ENCODE data around the gene GPR141.

GPR141 gene

DNA sequence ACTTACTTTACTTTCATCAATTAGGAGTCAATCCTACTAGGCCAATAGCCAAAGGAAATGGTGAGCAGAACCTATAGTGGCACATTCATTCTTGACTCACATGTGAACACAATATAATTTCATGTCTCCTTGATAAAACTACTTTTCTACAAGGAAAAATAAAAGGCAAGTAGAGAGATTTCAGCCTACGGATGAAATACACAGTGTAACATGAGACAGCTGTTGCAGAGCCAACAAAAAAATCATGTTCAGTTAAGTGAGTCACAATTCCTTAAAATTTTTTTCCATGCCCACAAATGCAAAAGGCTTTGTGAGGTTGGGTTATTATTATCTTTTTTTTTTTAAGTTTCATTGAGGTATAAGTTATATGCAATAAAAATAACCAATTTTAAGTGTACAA is 54.8 kb downstream of the GPR141 start:
- DNase-seq = no peak

DNA sequence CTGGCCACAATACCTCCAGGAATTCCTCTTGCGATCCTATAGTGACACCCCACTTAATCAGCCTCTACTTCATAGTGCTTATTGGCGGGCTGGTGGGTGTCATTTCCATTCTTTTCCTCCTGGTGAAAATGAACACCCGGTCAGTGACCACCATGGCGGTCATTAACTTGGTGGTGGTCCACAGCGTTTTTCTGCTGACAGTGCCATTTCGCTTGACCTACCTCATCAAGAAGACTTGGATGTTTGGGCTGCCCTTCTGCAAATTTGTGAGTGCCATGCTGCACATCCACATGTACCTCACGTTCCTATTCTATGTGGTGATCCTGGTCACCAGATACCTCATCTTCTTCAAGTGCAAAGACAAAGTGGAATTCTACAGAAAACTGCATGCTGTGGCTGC is 56.8 kb downstream of the GPR141 start:
- no peak for DNase-seq

DNA sequence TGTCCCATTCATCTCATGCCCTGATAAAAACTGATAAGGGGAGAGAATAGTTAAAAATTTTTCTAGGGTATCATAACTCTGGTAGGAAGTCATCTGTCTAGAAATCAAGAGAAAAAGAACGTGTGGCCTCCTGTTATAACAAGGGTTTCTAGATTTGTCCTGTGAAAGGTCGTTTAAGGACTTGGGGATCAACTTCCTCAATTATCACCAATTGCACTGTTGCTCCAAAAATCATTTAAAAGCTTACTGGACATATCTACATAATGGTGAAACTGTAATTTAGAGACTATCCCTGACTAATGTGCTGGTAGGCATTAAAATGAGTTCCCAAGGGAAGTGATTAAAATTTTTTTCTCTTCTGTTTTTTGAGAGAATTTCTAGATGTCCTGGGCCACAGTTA is 58.2 kb downstream of the GPR141 start:
- no peak for DNase-seq

DNA sequence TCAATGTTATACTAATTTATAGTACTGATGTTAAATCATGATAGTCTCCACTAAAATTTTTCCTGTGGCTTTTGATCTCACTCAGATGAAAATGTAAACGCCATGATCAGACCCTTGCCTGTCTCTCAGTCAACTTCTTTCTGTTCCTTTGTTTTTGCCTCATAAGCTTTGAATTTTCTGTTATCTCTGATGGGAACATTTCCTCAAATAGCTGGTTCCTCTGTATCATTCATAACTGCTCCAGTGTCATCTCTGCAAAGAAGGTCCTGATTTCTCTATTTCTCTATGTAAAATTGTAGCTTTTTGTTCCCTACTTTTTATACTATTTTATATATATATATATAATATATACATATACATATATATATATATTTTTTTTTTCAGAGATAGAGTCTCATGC is 67.5 kb downstream of the GPR141 start:
- DNase-seq = no peak

DNA sequence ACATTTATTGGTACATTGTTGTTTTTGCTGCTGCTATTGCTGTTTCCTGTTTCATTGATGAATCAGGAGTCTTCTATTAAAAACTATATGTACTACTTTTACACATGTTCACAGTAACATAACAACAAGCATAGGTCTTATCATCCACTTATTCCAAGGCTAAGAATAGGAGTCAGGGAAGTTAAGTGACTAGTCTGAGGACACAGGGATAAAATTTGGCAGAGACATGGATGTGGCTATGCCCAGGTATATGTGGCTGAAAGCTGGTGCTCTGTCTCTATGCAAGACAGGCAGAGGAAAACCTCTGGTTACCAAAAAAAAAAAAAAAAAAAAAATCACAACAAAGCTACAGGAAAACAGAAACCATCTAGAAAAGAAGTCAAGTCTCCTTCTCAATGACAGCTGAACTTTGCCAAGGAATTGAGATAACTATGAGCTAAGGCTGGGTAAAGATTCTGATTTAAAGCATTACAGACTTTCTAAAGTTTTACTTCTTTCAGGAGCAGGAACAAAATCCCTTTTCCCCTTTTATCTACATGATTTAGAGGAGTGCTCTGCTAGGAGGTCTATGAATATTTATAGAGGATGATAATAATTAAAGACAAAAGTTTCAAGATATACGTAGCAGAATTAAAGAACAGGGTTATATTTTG is 70.0 kb downstream of the GPR141 start:
- no peak for DNase-seq

DNA sequence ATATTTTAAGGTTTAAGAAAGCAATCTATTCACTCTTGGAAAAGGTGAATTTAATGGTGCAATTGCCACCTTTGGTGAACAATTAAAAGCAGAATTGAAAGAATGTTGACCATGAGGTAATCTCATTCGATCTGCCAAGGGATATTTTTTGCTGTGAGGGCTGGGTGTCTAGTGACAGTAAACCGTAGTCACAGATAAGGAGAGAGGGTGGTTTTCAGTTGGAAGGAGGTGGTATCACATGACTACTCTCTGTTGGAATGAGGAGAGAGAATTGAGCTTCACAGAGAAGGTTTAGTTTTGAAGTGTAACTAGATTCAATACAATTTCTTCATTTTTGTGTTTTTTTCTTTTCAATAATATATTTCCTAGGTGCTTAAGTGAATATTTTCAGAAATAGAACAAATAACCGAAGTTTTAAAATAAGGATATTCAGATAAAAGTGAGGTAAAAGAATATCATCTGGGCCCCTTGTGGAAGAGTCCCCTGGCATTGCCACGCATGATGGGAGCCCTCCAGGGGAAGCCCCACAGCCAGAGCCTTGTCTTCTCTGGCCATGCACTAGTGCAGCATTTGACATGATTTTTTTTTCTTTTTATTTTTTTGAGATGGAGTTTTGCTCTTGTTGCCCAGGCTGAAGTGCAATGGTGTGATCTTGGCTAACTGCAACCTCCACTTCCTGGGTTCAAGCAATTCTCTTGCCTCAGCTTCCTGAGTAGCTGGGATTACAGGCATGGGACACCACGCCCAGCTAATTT is 73.4 kb downstream of the GPR141 start:
- DNase-seq = no peak

DNA sequence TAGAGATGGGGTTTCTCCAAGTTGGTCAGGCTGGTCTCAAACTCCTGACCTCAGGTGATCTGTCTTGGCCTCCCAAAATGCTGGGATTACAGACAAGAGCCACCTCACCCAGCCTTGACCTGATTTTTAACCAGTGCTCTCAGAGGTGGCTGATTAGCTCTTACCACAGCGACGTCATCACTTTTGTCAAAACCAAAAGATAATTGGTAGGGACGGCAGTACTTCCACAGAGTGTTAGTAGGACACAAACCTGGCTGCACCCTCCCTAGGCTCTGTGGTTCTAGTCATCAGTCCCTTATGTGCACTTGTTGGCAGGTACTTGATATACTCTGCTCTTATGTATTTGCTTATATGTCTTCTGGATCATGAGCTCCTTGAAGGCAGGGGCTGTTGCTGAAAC is 74.0 kb downstream of the GPR141 start:
- DNase-seq = no peak

DNA sequence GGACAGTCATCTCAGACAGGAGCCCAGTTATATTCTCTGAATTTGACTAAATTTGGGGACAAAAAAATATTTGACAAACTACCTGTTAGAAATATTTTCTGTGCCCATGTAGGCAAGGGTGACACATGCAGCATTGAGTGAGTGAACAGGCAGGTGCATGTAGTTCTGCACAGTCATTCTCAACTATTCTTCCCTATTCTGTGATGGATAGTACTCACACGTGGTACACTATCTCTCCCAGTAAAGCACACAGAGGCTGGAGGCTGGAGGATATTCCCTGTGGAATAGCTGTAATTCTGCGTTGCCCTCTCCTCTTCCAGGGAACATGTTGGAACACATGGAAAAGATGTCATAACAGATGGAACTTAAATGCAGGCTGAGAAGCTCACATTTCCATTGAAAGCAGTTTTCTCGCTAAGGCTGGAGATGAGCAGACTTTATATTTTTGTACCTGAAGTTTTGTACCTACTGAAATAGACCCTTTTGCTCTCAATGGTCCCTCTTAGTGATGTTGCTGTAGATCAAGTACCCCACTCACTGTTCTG is 75.0 kb downstream of the GPR141 start:
- no peak for DNase-seq

DNA sequence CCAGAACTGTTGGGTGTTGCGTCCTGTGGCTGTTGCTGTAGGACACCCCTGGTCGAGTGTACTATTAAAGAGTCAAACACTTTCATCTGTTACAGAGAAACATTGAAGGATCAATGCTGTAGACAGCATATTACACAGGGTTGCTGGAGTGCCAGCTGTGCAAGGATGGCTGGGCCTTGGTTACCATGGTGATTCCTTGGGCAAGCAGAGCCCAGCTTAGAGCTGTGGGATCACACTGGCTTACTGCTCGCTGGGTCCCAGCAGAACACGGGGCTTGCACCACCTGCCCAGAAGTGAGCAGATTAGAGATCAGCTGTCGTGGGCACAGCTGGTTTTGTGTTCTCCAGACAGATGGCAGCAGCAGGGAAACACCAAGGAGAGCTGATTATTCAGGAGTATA is 76.0 kb downstream of the GPR141 start:
- DNase-seq = no peak

DNA sequence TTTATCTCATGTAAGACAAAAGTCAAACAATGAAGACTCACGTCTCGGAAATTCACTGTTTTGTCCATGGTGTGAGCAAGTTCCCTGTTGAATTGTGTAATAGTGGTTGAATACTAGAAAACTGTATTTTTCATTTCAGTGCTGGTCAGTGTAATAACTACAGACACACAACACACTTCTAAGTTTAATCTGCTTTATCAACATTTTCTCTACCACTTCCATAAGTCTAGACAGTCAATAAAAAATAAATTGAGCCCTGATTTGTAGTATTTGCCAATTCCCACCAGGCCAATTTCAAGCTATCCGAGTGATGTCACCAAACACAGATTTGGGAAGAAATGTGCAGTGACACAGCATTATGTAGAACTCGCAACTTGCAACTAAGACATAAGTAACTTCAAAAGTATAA is 81.9 kb downstream of the GPR141 start:
- DNase-seq = no peak

DNA sequence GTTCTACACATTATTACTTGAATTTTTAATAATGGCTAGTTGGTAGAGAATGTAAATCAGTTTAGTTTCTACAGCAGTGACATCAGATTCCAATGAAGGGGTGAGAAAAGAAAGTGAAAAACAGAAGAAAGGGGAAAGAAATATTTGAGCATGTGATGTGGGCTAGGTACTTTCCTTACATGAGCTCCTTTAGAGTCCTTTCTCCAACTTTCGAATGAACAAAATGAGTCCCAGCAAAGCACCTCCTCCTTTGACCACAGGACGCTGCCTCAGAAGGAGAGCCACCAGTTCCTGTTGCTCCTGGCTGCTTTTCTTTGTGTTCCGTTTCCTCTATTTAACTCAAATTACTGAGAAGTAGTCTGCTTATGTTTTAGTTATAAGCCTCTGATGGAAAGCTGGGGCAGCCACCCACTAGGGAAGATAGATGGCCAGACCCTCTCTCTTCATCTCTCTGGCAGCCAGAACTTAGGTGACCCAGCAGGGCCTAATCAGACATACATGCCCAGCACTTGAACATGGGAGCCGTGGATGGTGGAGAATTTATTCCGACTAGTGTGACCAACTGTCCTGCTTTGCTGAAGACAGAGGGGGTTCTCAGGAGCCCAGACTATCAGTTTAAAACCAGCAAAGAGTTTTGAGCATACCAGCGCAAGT is 82.4 kb downstream of the GPR141 start:
- no peak for DNase-seq

DNA sequence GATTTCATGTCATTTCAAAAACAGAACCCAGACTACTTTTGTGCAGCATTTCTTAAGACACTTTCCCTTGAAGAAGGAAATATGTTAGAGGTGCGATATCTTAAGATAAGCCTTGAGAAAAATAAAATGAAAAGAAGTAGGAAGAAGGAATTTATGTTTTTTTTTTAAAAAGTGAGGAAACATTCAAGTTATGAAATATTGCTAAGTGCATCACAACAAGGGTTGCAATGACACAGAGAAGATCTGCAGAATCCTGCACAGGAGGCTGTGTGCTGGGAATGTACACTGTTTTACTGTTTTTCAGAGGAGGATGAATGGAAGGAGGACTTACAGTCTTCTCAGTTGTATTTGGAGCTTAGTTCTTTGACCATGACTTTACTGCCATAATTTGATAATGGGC is 85.0 kb downstream of the GPR141 start:
- no peak for DNase-seq

DNA sequence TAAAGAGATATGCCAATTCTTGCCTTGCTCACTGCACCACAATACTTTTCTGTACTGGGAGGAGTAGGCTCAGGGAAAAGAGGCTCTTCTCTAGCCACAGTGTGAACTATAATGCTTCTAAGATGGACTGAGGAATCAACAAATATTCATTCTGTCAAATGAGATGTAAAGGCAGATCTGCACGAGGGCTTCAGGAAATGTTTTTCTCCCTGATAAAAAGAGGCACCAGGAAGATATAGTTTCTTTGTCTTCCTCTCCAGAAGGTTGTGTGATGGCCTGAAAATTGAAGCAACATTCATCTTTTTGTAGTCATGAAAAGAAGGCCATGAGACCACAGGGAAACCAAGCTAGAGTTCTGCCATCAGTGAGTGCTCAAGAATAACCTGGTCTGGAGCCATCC is 85.7 kb downstream of the GPR141 start:
- no peak for DNase-seq

DNA sequence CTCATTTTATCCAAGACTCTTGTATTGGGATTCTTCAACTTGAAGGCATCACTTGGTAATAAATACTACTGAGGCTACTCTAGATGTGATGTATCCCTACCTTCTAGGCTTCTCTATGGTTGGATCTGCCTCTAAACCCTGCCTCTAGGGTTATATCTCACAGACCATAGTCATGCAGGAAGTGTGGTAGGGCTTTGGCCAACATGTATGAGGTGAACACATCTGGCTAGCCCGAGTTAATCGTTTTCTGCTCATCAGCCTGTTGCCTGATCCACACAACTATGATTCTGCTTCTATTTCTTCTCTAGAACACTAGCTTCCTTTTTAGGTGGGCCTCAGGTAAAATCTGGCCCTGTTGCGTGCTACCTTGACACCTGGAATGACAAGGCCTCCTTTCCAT is 86.2 kb downstream of the GPR141 start:
- DNase-seq = no peak

DNA sequence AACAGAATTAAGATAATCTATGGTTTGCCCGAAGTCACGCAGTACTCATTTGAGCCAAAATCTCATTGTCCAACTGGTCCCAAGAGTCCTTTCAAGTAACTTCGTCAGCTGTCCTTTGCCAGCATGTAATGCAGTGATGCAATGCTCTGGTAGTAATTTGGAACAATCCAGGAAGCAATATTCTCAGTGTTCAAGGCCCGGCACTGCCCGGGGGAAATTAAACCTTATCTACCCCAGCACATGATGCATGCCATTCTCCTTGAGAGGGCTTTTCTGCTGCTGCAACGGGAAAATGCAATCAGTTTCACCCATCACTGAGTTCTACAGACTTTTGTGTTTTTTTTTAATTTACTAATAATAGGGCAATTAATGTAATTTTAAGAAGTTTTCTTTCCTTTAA is 87.3 kb downstream of the GPR141 start:
- DNase-seq = no peak

DNA sequence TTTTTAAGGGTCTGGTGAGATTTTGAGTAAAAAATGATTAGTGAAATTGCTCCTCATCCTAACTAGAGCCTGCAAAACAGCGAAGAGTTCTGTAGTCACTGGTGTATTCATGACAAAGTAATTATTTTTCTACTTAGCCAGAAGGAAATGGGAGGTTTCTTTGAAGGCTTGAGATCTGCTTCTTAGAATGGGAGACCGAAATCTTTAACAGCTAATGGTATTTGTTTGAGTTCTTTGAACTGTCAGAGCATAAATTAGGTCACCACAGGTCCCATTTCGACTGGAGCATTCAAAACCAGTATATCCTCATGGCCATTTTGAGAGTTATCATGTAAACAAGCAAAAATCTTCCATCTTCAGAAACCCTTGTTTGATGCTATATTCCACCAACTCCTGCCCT is 87.8 kb downstream of the GPR141 start:
- no peak for DNase-seq

DNA sequence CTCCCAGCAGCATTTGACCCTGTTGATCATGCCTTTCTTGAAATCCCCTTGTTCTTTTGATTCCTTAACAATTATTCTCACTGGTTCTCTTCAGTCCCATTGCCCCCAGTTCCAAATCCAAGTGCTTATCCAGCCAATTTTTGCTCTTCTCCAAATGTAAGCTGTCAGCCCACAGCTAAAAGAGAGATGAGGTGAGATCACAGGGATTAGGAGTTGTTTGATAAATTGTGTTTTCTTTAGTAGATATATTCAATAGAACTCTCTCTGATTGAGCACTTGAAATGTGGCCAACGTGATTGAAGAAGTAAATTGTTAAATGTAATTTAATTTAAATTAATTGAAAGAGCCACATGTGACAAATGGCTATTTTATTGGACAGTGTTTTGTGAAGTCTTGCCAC is 88.2 kb downstream of the GPR141 start:
- DNase-seq = no peak

DNA sequence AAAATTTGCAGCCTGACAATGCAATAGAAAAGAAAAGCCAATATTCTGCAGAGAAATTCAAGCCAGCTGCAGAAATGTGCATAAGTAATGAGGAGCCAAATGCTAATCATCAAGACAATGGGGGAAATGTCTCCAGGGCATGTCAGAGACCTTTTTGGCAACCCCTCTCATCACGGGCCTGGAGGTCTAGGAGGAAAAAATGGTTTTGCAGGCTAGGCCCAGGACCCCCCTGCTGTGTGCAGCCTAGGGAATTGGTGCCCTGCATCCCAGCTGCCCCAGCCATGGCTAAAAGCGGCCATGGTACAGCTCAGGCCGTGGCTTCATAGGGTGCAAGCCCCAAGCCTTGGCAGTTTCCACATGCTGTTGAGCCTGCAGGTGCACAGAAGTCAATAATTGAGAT is 92.4 kb downstream of the GPR141 start:
- DNase-seq = no peak

DNA sequence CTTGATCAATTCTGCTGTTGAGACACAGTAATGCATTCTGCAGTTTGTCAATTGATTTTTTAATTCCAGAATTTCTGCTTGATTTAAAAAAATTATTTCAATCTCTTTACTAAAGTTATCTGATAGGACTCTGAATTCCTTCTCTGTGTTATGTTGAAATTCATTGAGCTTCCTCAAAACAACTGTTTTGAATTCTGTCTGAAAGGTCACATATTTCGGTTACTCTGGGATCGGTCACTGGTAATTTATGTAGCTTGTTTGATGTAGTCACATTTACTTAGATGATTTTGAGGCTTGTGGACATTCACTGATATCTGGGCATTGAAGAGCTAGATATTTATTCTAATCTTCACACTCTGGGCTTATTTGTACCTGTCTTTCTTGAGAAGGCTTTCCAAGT is 97.6 kb downstream of the GPR141 start:
- no peak for DNase-seq

DNA sequence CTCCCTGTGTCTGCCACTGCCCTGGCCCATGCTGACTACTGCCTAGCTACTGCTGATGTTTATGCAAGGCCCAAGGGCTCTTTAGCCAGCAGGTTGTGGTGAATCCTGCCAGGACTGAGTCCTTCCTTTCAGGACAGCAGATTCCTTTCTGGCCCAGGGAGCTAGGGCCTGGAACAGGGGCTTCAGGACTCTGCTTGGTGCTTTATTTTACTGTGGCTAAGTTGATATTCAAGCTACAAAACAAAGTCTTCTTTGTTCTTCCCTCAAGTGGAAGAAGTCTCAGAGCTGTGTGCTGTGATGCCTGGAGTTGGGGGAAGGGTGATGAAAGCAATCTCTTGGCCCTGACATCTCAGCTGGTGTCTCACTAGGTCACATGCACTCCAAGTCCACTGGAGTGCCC is 98.6 kb downstream of the GPR141 start:
- no peak for DNase-seq

DNA sequence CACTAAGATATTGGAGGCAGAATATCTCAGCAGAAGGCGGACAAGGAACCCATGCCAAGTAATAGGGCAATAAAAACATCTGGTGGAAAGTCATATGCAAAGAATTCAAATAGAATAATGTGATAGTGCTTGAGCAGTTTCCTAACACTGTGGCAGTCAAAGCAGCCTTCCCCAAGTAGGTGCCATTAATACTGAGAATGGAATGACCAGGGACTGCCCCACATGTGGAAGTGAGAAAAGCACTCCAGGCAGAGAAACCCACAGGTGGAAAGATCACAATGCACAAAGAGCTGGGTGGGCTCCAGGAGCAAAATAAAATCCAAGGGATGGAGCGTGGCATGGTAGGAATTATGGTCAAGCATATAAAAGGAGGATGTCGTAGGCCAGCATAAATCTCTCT is 100.4 kb downstream of the GPR141 start:
- DNase-seq = no peak

DNA sequence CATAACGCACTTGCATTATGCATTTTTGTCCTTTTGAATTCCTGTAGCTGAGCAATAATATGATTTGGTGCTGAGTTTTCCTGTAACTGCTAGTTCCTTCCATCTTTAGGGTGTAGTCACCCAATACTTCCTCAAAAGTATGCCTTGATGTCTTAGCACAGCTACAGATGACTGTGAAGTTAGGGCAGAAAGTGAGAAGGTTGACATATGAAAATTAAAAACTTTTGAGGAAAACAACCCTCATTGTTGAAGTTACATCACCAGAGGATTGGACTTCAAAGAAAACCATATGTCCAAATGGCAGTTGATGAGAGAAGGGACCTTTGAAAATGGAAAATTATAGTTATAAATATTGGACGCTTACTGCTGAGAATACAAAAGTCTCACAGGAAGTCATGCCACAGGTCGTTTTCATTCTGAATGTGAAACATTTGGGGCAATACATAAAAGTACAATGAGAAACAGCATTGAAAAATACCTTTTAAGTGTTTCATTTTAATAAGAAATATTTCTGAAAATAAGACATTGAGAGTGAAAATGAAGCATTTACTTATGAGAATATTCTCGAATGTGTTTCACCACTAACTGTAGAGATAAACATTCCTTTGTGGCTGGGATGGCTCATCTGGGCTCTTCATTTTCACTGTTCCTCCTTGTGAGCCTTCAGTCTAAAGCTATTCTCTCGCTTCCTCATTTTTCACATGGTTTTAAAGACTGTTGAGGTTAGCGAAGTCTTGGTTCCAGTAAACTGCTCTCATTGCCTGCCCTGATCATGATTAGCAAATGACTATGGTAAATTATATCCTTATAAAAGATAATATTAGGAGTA is 103.4 kb downstream of the GPR141 start:
- no peak for DNase-seq

All from activated effector memory CD4-positive, alpha-beta T cell treated with Interleukin-2 at 50 U/mL for 16 hours (primary cell).